Smooth muscle cell (in vitro differentiated cells): ENCODE results near the gene MMS22L. TPM values are rescaled to one million over a fixed set of nuclear protein-coding genes. Genes with fewer than 3 reads are reported as not detected.
"Not testable (repeated sequence)": the region's sequence is repeated elsewhere in the genome, so short reads cannot be mapped to it uniquely, and the experiment has no call there.

Experiments
- DNase-seq: peaks from one replicate; lab custom pipeline; 2025; ENCODE audit not compliant: unreplicated experiment; lab: John Stamatoyannopoulos, UW
- H2AFZ ChIP-seq: fragments of 200-600 bp; sonication (generic); 2 replicates; pipeline ENCODE4 v1.6.0; 2016; ENCODE audit warnings: antibody characterized with exemption, low read depth, mild to moderate bottlenecking
- H3F3A ChIP-seq: fragments of 200-600 bp; sonication (generic); 2 replicates; pipeline ENCODE4 v1.6.0; 2017; ENCODE audit warnings: antibody characterized with exemption, low read depth
- H3K27ac ChIP-seq: fragments of 200-600 bp; sonication (generic); 2 replicates; pipeline ENCODE4 v1.5.1; 2016; ENCODE audit warnings: low read depth, mild to moderate bottlenecking
- H3K27me3 ChIP-seq: fragments of 200-600 bp; sonication (generic); 2 replicates; pipeline ENCODE4 v1.6.1; 2016; ENCODE audit warnings: low read depth, mild to moderate bottlenecking
- H3K36me3 ChIP-seq: fragments of 200-600 bp; sonication (generic); 2 replicates; pipeline ENCODE4 v1.5.1; 2016; ENCODE audit warnings: low read depth
- H3K4me1 ChIP-seq: fragments of 200-600 bp; sonication (generic); 2 replicates; pipeline ENCODE4 v1.5.1; 2016; ENCODE audit warnings: low read depth
- H3K4me2 ChIP-seq: fragments of 200-600 bp; sonication (generic); 2 replicates; pipeline ENCODE4 v1.6.0; 2016; ENCODE audit warnings: mild to moderate bottlenecking
- H3K4me3 ChIP-seq: fragments of 200-600 bp; sonication (generic); 2 replicates; pipeline ENCODE4 v1.5.1; 2016; ENCODE audit warnings: mild to moderate bottlenecking
- H3K79me2 ChIP-seq: fragments of 200-600 bp; sonication (generic); 2 replicates; pipeline ENCODE4 v1.6.0; 2016; ENCODE audit warnings: low read depth, mild to moderate bottlenecking
- H3K9ac ChIP-seq: fragments of 200-600 bp; sonication (generic); 2 replicates; pipeline ENCODE4 v1.6.0; 2016; ENCODE audit warnings: low read depth
- H3K9me3 ChIP-seq: fragments of 200-600 bp; sonication (generic); replicated peaks from 2 replicates; pipeline ENCODE4 v1.5.1; 2016; ENCODE audit warnings: low read depth
- H4K20me1 ChIP-seq: fragments of 200-600 bp; sonication (generic); 2 replicates; pipeline ENCODE4 v1.6.0; 2016; ENCODE audit warnings: low read depth
- WGBS: methylation state at CpG from one replicate; pipeline ENCODE4 v1.1.7; 2016; ENCODE audit warnings: low lambda C conversion rate; 5-methylcytosine and 5-hydroxymethylcytosine counted together
- polyA plus RNA-seq: library from polyadenylated mRNA; unstranded; fragments of >200 nt; fragmentation: Nextera tagmentation; extraction: Ambion mirVana; gene quantifications from 2 replicates; pipeline ENCODE4 v1.2.1, GENCODE V29; 2016
- total RNA-seq: library from RNA; depleted of rRNA; stranded (reverse); fragments of >200 nt; gene quantifications from 2 replicates; pipeline ENCODE4 v1.2.3, GENCODE V29; 2014
- TF ChIP-seq, protein P1 (sequence below): fragments of 200-600 bp; sonication (generic); IDR thresholded peaks from 2 replicates; pipeline ENCODE4 v1.5.1; 2017; ENCODE audit warnings: borderline replicate concordance, mild to moderate bottlenecking, antibody characterized with exemption; ENCODE audit not compliant: insufficient read depth, poor library complexity, severe bottlenecking

Gene MMS22L
- total and polyA plus RNA-seq, 2 experiments from 2014 or later: 5.0 to 47.1 TPM

GRCh38 chr6:97175806-97176205 is 107.2 kb downstream of the MMS22L start:
- TF ChIP-seq, protein P1, sequence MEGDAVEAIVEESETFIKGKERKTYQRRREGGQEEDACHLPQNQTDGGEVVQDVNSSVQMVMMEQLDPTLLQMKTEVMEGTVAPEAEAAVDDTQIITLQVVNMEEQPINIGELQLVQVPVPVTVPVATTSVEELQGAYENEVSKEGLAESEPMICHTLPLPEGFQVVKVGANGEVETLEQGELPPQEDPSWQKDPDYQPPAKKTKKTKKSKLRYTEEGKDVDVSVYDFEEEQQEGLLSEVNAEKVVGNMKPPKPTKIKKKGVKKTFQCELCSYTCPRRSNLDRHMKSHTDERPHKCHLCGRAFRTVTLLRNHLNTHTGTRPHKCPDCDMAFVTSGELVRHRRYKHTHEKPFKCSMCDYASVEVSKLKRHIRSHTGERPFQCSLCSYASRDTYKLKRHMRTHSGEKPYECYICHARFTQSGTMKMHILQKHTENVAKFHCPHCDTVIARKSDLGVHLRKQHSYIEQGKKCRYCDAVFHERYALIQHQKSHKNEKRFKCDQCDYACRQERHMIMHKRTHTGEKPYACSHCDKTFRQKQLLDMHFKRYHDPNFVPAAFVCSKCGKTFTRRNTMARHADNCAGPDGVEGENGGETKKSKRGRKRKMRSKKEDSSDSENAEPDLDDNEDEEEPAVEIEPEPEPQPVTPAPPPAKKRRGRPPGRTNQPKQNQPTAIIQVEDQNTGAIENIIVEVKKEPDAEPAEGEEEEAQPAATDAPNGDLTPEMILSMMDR: no peak
- no peaks in the 10 kb centered on the region for H3K79me2 ChIP-seq
- H3F3A ChIP-seq: no peaks in the 10 kb centered on the region
- H3K9me3 ChIP-seq: no peaks in the 10 kb centered on the region
- H3K9ac ChIP-seq: no peak overlapping the region
- no peak for DNase-seq
- WGBS: 71% methylated on average over 4 of the region's 4 CpGs
- peaks cover 21% of the 10 kb centered on the region for H3K4me1 ChIP-seq
- no peaks in the 10 kb centered on the region for H4K20me1 ChIP-seq
- H3K27me3 ChIP-seq: no peaks in the 10 kb centered on the region
- H2AFZ ChIP-seq: no peak overlapping the region
- H3K27ac ChIP-seq: peak overlapping the region; percentile 90
- H3K36me3 ChIP-seq: peaks cover 3% of the 10 kb centered on the region
- peak overlapping the region; percentile 1 for H3K4me2 ChIP-seq
- H3K4me3 ChIP-seq: no peak overlapping the region

DNA sequence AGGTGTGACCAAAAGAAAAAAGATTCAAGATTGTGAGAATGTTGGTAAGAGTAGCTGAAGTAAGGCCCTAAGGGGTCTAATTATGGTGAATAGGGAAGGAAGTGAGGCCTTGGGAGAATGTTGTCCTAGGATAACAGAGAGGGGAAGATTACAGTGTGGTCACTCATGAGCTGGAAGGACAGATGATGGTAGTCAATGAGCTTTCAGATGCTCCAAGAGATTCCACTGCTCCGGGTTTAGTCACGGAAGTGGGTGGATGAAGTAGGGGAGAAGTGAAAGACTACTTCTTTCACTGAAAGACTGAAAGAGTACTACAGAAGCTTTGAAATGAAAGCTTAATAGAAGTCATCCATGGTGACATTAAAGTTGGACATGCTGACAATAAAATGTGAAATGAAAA is 108.5 kb downstream of the MMS22L start:
- Histone ChIP-seq H3K79me2 (no peaks in the 10 kb centered on the region), H3K9me3 (no peaks in the 10 kb centered on the region), H3K36me3 (no peaks in the 10 kb centered on the region), H3K9ac (no peak overlapping the region), H3K4me3 (no peak overlapping the region), H3F3A (no peaks in the 10 kb centered on the region), H3K4me2 (no peak overlapping the region), H2AFZ (no peak overlapping the region), H3K27ac (no peak overlapping the region), H3K4me1 (peaks cover 21% of the 10 kb centered on the region), H3K27me3 (no peaks in the 10 kb centered on the region), H4K20me1 (no peaks in the 10 kb centered on the region)
- DNase-seq: no peak
- 79% methylated on average over 2 of the region's 2 CpGs for WGBS
- TF ChIP-seq, protein P1: no peak

DNA sequence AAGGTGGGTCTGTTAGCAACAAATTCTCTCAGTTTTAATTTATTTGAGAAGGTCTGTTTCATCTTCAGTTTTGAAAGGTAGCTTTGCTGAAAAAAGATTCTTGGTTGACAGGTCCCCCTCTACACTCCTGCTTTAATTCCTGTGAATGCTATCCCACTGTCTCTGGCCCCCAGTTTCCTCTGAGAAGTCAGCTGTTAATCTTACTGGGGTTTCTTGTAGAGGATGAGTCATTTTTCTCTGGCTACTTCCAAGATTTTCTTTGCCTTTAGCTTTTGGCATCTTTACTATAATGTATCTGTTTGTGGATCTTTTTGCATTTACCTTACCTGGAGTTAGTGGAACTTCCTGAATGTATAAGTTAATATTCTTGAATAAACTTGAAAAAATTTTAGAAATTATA is 122.7 kb downstream of the MMS22L start:
- peaks cover 15% of the 10 kb centered on the region for H3K36me3 ChIP-seq
- no peaks in the 10 kb centered on the region for H3F3A ChIP-seq
- no peaks in the 10 kb centered on the region for H4K20me1 ChIP-seq
- no peak overlapping the region for H3K4me3 ChIP-seq
- no peak overlapping the region for H3K27ac ChIP-seq
- H3K4me1 ChIP-seq: no peaks in the 10 kb centered on the region
- no peak overlapping the region for H3K4me2 ChIP-seq
- no peak overlapping the region for H3K9ac ChIP-seq
- H3K27me3 ChIP-seq: no peaks in the 10 kb centered on the region
- no peak for DNase-seq
- no peak overlapping the region for H2AFZ ChIP-seq
- H3K79me2 ChIP-seq: no peaks in the 10 kb centered on the region
- H3K9me3 ChIP-seq: peaks cover 4% of the 10 kb centered on the region
- TF ChIP-seq, protein P1: no peak

- H2AFZ ChIP-seq, H4K20me1 ChIP-seq, H3K4me2 ChIP-seq, H3K9ac ChIP-seq, H3K36me3 ChIP-seq, DNase-seq, H3K4me1 ChIP-seq, H3F3A ChIP-seq, H3K9me3 ChIP-seq, H3K27ac ChIP-seq, H3K27me3 ChIP-seq, H3K4me3 ChIP-seq, H3K79me2 ChIP-seq: not testable (repeated sequence)
- WGBS: 98% methylated on average over 5 of the region's 5 CpGs
Measured at GRCh38 chr6:97155447-97155846, 127.6 kb downstream of the MMS22L start.
